Lung (tissue), 12 donors: ENCODE measurements around the gene CDC42BPB. TPM values are rescaled to one million over a fixed set of nuclear protein-coding genes. Genes with fewer than 3 reads are reported as not detected.
A peak's percentile ranks its signal among the peaks of the same experiment; 100 is the strongest.

Experiments
- ATAC-seq: fragments of 200-7000 bp; cut with Tn5 transposase; one replicate; pipeline ENCODE4 v1.9.1; 2020; ENCODE audit warnings: moderate number of reproducible peaks; ENCODE audit not compliant: insufficient read depth, low FRiP score
- DNase-seq, 3 donors: peaks; one replicate each; pipeline ENCODE4 v3.0.0-alpha.2; 2013 to 2017
- H3K27ac ChIP-seq, 2 donors: one replicate each; pipeline ENCODE4 v1.5.1; 2013; ENCODE audit warnings: mild to moderate bottlenecking in 2 of 2, moderate library complexity in 2 of 2, control low read depth in 1 of 2, inconsistent platforms in 1 of 2, low read depth in 1 of 2, low read length in 1 of 2
- H3K27me3 ChIP-seq, 3 donors: one replicate each; pipeline ENCODE4 v1.5.1; 2013; ENCODE audit warnings: low read length in 2 of 3; ENCODE audit not compliant: control insufficient read depth in 3 of 3, insufficient read depth in 3 of 3
- H3K36me3 ChIP-seq, 4 donors: one replicate each; pipeline ENCODE4 v1.5.1; 2013; ENCODE audit warnings: low read length in 4 of 4, mild to moderate bottlenecking in 1 of 4, moderate library complexity in 1 of 4; ENCODE audit not compliant: control insufficient read depth in 4 of 4, insufficient read depth in 4 of 4
- H3K4me1 ChIP-seq, 5 donors: one replicate each; pipeline ENCODE4 v1.5.1; 2013; ENCODE audit warnings: low read length in 5 of 5, mild to moderate bottlenecking in 2 of 5, moderate library complexity in 1 of 5; ENCODE audit not compliant: control insufficient read depth in 5 of 5, insufficient read depth in 5 of 5
- H3K4me3 ChIP-seq: one replicate; pipeline ENCODE4 v1.5.1; 2013; ENCODE audit warnings: mild to moderate bottlenecking, control low read depth, moderate library complexity
- H3K9ac ChIP-seq, 2 donors: one replicate each; pipeline ENCODE4 v1.5.1; 2013; ENCODE audit warnings: low read length in 2 of 2, control low read depth in 1 of 2; ENCODE audit not compliant: insufficient read depth in 1 of 2
- H3K9me3 ChIP-seq, 4 donors: one replicate each; pipeline ENCODE4 v1.5.1; 2013; ENCODE audit warnings: low read length in 3 of 4, mild to moderate bottlenecking in 1 of 4, moderate library complexity in 1 of 4; ENCODE audit not compliant: control insufficient read depth in 4 of 4, insufficient read depth in 3 of 4
- CTCF ChIP-seq: IDR thresholded peaks from 2 replicates; pipeline ENCODE4 v1.5.1; 2012; ENCODE audit warnings: mild to moderate bottlenecking; ENCODE audit errors: control extremely low read depth, extremely low read depth
- whole genome bisulfite sequencing, 2 donors: extraction: QIAGEN DNeasy Blood & Tissue Kit; methylation state at CpG; one replicate each; pipeline ENCODE4 v1.1.7; 2013; 5-methylcytosine and 5-hydroxymethylcytosine counted together
- polyA plus RNA-seq, 2 donors: library from polyadenylated mRNA; stranded (reverse); fragments of 200-250 nt; gene quantifications; one replicate each; pipeline ENCODE4 v1.2.1, GENCODE V29; 2013
- total RNA-seq, 2 donors: library from RNA; depleted of rRNA in 1 of 2; stranded (reverse); fragments of >200 nt in 1 of 2; gene quantifications; one replicate each; pipeline ENCODE4 v1.2.1, GENCODE V29; 2014 to 2021
- donor health status: control.
- donor health status: control.
- donor health status: Bipolar disorder and iron deficiency.
- donor health status: healthy.
- donor health status: DM: yes; HTN: yes; CAD: no.

The CDC42BPB gene
- total and polyA plus RNA-seq, 4 donors = 39.3 to 97.9 (median 66.6) TPM

DNA sequence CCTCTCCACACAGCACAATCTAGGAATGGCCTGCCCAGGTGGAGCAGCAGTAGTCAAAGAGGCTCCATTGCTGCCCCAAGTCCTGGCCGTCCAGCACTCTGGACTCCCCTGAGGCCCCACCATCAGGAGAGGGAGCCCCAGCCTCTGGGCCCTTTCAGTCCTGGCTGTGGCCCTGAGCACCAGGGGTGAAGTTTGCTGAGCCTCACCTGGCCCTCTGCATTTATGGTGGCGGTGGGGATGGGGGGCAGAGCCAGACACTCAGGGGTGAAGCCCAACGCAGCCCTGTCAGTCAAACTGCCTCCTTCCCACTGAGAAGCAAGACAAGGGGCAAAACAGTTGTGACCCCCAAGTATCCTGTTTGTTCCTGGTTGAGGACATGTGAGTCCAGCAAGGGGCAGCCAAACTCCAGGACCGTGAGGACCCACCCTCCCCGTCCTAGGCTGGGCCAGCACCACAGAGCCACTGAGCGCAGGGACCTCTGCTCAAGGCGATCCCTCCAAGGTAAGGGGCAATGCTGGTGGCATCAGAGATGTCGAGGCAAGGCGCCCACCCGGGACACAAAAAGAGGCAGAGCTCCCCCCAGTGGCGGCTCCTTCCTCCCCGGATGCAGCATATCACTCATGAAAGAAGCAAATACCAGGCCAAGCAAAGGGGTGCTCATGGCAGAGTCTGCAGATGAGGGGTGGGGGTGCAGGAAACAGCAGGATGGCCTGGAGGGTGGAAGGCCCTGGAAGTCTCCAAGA lies 139.7 kb downstream of the CDC42BPB start:
- H3K4me3 ChIP-seq = no peak overlapping the region
- peaks cover 0 to 18% (median 8%) of the 10 kb centered on the region in 3 donors for H3K27me3 ChIP-seq
- peaks cover 0 to 7% (median 0%) of the 10 kb centered on the region in 4 donors for H3K9me3 ChIP-seq
- no peaks in the 10 kb centered on the region for H3K36me3 ChIP-seq
- H3K27ac ChIP-seq = no peak overlapping the region
- DNase-seq = peak; percentile 44 to 55 (median 47)
- peak; percentile 5 for TF ChIP-seq CTCF
- 39 to 46% methylated on average over 12 of the region's 12 CpGs for WGBS, 2 donors
- no peaks in the 10 kb centered on the region for H3K4me1 ChIP-seq
- no peak for ATAC-seq
- H3K9ac ChIP-seq = no peak overlapping the region

DNA sequence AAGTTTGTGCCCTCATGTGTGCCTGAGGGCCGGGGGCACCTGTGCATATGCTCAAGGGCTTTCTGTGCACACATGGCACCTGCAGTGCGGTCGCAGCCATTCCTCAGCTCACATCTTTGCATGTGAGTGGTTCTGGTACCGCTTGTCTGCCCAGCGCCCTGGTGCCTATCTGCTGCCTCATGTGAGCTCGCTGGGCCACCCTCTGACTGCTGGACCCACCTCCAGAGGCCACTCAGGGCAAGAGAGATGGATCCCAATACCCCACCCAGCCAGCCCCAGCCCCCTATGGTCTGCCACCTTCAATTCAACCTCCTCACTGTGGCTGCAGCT lies 140.3 kb downstream of the CDC42BPB start:
- Histone ChIP-seq H3K27me3 (peaks cover 0 to 14% (median 5%) of the 10 kb centered on the region in 3 donors), H3K9ac (no peak overlapping the region), H3K36me3 (peaks cover 0 to 3% (median 0%) of the 10 kb centered on the region in 4 donors), H3K9me3 (peaks cover 0 to 7% (median 0%) of the 10 kb centered on the region in 4 donors), H3K4me3 (no peak overlapping the region), H3K4me1 (no peaks in the 10 kb centered on the region), H3K27ac (no peak overlapping the region)
- DNase-seq (no peak), ATAC-seq (no peak)
- TF ChIP-seq CTCF = no peak
- WGBS, 2 donors = 89 to 95% methylated on average over 6 of the region's 6 CpGs

DNA sequence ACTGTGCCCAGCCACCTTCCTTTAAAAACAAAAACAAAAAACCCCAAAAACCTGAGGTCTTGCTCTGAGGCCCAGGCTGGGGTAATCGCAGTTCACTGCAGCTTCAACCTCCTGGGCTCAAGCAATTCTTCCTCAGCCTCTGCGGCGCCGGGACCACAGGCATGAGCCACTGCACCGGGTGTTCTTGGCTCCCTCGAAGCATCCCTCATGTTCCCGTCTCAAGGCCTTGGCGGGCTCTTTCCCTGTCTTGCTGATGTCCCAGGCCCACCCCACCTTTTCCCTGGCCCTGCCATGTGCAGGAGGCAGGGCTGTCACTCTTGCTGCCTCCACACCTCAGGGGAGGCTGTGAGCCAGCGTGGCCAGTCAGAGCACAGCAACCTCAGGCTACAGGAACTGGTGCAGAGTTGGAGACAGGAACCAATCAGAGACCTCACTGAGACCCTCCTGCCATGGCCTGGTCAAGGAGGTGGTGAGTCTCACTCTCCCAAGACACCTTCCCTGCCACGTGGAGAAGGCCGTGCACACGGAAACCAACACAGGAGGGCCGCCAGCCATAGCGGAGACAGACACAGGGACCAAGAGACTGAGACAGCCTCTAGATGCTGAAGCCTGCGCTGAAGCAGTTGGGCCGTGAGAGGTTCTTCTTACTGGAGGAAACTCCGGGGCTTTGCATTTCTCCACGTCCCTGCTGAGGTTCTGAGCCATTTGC lies 140.8 kb downstream of the CDC42BPB start:
- H3K4me3 ChIP-seq = no peak overlapping the region
- DNase-seq (no peak), ATAC-seq (no peak)
- H3K27ac ChIP-seq = no peak overlapping the region
- peaks cover 0 to 7% (median 0%) of the 10 kb centered on the region in 4 donors for H3K9me3 ChIP-seq
- WGBS, 2 donors = 84 to 88% methylated on average over 18 of the region's 18 CpGs
- TF ChIP-seq CTCF = no peak
- H3K9ac ChIP-seq = no peak overlapping the region
- H3K4me1 ChIP-seq = no peaks in the 10 kb centered on the region
- H3K36me3 ChIP-seq = peaks cover 0 to 7% (median 0%) of the 10 kb centered on the region in 4 donors
- H3K27me3 ChIP-seq = peaks cover 0 to 10% (median 3%) of the 10 kb centered on the region in 3 donors
